Measurements from ENCODE around the gene P2RY6.

The P2RY6 gene

DNA sequence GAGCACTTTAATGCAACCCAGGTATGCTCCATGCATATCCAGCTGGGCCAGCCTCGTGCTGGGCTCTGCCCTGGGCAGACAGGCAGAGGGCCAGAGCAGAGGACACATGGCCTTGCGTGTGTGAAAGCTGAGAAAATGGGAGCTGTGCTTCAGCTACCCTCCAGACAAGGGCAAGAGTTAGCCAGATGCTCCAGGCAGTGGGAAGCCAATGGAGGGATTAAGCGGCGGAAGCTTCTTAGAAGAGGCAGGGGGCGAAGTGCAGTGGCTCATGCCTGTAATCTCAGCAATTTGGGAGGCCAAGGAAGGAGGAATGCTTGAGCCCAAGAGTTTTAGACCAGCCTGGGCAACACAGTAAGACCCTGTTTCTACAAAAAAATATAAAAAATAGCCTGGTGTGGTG, 26.1 kb downstream of the P2RY6 start:
- FAIRE-seq, result no peak

- FAIRE-seq, result no peak
Measured at GRCh38 chr11:73299751-73300150, 27.6 kb downstream of the P2RY6 start.

GRCh38 chr11:73306069-73306841, 34.1 kb downstream of the P2RY6 start:
- no peak for FAIRE-seq

- FAIRE-seq, result no peak
Measured at GRCh38 chr11:73306977-73307322, 34.8 kb downstream of the P2RY6 start.

DNA sequence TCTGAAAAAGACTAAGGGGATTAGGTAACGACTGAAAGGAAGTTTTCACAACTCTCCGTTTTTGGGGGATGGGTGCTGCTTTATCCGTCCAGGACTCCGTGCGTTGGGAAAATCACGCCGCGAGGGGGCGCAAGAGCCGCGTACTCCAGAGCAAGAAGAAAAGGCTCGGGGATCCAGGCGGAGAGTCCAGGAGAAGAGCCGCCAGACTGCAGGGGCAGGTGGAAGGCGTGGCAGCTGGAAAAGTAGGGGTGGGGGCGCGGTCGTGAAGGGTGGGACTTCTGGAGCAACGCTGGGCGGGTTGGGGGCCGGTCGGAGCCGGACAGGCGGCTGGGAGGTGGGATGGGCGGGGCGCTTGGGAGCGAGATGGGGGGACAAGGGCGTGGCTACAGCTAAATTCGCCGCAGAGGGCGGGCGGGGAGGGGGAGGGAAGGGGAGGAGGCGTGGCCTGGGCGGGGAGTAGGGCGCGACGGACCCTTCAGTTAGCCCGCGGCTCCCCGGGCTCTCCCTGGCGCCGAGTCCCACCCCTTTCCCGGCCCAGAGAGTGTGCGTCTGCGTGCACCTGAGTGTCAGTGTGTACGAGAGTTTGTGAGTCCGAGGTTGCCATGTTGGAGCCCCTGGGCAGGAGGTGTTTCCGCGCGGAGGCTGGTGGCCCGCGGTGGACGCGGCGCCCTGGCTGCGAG, 35.3 kb downstream of the P2RY6 start:
- FAIRE-seq, result peak; percentile 74

DNA sequence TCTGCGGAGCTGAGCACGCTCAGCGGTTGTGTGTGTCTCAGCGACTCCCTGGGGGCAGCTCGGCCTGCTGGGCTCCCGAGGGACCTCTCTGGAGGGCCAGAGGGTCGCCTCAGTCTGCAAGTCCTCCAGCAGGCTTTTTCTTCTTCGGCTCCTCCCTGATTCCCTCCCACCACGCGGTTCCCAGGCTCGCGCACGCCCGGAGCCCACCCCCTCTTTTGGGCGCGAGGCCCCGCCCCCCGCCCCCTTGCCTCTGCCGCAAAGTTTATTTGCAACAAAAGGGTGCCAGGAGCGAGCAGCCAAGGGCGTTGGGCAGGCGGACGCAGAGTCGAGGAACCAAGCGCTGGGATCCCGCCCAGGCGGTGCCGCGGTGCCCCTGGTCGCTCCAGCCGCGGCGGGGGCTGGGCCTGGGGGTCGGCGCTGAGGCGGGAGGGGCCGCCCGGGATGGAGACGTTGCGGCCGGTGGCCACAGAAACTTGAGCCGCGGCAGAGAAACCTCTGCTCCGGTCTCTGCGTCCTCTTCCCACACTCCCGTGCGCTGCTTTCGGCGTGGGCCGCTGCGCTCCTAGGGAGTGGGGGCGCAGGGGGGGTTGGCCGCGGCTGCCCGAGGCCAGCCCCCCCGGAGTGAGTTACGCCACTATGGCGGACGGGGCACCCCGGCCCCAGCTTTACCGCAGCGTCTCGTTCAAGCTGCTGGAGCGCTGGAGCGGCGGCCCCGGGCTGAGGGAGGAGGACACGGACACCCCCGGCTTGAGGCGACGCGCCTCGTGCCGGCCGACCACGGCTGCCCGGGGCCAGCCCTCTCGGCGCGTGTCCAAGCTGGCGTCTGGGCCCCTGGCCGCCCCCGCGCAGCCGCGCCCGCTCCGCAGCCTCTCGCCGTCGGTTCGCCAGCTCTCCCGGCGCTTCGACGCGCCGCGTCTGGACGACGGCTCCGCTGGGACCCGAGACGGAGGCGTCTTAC, 36.1 kb downstream of the P2RY6 start, which contains the start of gene ARHGEF17:
Gene ARHGEF17 (plus strand): TSS at position 274 of the 958 bp plus-strand sequence. CDS start 363 bp downstream, at position 637.
- no peak for FAIRE-seq

GRCh38 chr11:73308961-73309919, 37.1 kb downstream of the P2RY6 start:
- peak; percentile 68 for FAIRE-seq

- no peak for FAIRE-seq
Measured at GRCh38 chr11:73310076-73310475, 37.9 kb downstream of the P2RY6 start.

DNA sequence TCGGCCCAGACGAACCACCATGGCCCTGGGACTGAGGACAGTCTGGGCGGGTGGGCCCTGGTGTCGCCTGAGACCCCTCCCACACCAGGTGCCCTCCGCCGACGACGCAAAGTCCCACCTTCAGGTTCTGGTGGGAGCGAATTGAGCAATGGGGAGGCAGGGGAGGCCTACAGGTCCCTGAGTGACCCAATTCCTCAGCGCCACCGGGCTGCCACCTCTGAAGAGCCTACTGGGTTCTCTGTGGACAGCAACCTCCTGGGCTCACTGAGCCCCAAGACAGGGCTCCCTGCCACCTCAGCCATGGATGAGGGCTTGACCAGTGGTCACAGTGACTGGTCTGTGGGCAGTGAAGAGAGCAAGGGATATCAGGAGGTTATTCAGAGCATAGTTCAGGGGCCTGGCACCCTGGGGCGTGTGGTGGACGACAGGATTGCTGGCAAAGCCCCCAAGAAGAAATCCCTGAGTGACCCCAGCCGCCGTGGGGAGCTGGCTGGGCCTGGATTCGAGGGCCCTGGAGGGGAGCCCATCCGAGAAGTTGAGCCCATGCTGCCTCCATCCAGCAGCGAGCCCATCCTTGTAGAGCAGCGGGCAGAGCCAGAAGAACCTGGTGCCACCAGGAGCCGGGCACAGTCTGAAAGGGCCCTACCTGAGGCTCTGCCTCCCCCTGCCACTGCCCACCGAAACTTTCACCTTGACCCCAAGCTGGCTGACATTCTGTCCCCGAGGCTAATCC, 38.7 kb downstream of the P2RY6 start:
- no peak for FAIRE-seq

DNA sequence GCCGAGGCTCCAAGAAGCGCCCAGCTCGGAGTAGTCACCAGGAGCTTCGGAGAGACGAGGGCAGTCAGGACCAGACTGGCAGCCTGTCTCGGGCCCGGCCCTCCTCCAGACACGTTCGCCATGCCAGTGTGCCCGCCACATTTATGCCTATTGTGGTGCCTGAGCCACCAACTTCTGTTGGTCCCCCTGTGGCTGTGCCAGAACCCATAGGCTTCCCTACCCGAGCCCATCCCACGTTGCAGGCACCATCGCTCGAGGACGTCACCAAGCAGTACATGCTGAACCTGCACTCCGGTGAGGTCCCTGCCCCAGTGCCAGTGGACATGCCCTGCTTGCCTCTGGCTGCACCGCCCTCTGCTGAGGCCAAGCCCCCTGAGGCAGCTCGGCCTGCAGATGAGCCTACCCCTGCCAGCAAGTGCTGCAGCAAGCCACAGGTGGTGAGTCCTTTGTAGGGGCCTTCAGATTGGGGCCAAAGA, 39.3 kb downstream of the P2RY6 start:
- FAIRE-seq, result no peak

GRCh38 chr11:73312036-73312435, 39.9 kb downstream of the P2RY6 start:
- no peak for FAIRE-seq

GRCh38 chr11:73312851-73313327, 40.8 kb downstream of the P2RY6 start:
- FAIRE-seq, result no peak

GRCh38 chr11:73313652-73314051, 41.5 kb downstream of the P2RY6 start:
- no peak for FAIRE-seq

- FAIRE-seq, result no peak
Measured at GRCh38 chr11:73314117-73314961, 42.2 kb downstream of the P2RY6 start.

- FAIRE-seq, result no peak
Measured at GRCh38 chr11:73315293-73316020, 43.3 kb downstream of the P2RY6 start.

DNA sequence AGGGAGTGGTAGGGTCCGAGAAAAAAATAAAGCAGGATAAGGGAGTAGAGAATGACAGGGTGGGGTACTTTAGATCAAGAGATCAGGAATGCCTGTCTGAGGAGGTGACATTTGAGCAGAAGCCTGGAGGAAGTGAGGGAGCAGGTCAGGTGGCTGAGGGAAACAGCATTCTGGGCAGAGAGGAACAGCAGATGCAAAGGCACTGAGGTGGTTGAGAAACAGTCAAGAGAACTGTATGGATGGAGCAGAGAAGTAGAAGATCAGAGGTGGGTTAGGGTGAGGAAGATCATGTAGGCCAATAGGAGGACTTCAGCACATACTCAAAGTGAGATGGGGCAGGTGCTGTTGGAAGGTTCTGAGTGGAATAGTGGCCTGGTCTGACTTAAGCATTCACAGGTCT, 44.3 kb downstream of the P2RY6 start:
- no peak for FAIRE-seq

DNA sequence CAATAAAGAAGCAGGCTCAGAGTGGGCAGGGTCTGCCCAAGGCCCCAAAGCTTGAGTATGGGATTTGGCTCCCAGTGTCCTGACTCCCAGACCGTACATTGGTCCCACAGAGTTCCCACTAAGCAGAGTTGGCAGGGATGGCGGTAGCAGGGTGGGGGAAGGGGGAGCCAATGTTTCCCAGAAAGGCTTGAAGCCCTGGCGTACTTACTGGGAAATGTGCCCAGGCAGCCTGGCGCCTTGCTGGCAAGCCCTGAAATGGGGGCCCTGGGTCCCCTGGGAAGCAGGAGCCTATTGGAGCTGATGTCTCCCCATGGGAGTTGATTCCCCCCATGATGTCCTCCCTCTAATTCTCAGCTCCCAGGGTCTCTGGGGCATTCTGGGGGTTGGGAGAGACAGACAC, 45.2 kb downstream of the P2RY6 start:
- no peak for FAIRE-seq

DNA sequence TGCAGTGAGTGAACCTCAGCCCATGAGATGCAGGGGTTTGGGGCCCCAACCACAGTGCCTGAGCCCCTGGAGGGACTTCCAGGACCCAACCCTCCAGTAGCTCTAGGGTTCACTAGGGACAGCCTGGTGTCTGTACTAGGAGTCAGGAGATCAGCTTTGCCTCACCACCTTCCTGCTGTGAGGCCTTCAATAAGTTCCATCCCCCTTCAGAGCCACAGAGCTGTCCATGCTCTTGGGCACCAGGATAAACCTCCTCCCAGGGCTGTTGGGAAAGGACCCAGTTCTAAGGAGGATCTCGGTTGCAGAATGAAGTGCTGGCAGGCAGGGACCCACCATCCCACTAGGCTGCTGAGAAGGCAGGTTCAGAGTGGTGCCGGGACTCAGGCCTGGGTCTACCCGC, 45.7 kb downstream of the P2RY6 start:
- no peak for FAIRE-seq

DNA sequence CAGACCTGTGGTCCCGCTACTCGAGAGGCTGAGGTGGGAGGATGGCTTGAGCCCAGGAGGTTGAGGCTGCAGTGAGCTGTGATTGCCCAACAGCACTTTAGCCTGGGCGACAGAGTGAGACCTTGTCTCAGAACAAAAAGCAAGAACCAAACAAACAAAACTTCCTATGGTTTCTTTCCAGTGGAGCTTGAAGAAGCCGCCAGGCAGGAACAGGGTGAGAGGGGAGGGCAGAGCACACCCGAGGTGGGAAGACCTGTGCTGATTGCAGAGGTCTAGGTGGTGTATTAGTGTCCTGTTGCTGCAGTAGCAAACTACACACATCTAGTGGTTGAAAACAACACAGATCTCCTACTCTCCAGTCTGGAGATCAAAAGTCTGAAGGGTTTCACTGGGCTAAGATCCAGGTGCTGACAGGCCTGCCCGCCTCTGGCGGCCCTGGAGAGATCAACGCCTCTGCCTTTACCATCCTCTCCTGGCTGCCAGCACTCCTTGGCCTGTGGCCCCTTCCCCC, 46.4 kb downstream of the P2RY6 start:
- FAIRE-seq, result no peak

Data from A204.1 (cell line).